Neural cell (in vitro differentiated cells): Measurements from ENCODE around the gene DNM3.

Experiments used
- CTCF ChIP-seq: fragments of 450-650 bp; IDR thresholded peaks from 2 replicates; pipeline ENCODE4 v1.5.1; 2014; ENCODE audit warnings: antibody characterized with exemption, mild to moderate bottlenecking, moderate library complexity; ENCODE audit not compliant: poor library complexity, severe bottlenecking
- EZH2 ChIP-seq: fragments of 200-600, 300-800 bp; shearing (Covaris generic), sonication (generic); IDR thresholded peaks from 2 replicates; pipeline ENCODE4 v1.6.1; 2014; ENCODE audit warnings: antibody characterized with exemption, low read length, borderline replicate concordance, mild to moderate bottlenecking; ENCODE audit not compliant: insufficient read depth, poor library complexity, severe bottlenecking
- MXI1 ChIP-seq: fragments of 450-650 bp; conservative IDR thresholded peaks from 2 replicates; pipeline ENCODE4 v1.6.1; 2014; ENCODE audit warnings: antibody characterized with exemption, mild to moderate bottlenecking; ENCODE audit not compliant: poor library complexity, severe bottlenecking
- POLR2AphosphoS5 ChIP-seq: IDR thresholded peaks from 2 replicates; pipeline ENCODE4 v1.6.1; 2012

- no peak for TF ChIP-seq POLR2AphosphoS5
- TF ChIP-seq MXI1: no peak
- TF ChIP-seq CTCF: peak; percentile 66
- TF ChIP-seq EZH2: no peak
Observed at GRCh38 chr1:172002725-172003345, 161.5 kb downstream of the DNM3 start.
